ENCODE measurements around the gene ZSCAN23.
"Not testable (repeated sequence)": the region's sequence is repeated elsewhere in the genome, so short reads cannot be mapped to it uniquely, and the experiment has no call there.

Gene ZSCAN23

GRCh38 chr6:28478518-28478917 lies 35.2 kb upstream of the ZSCAN23 start:
- Histone ChIP-seq H3K4me3 (ENCODE audit: low read depth, low read length) (0 out of 2 replicates have a peak overlapping the region, but pooled peaks have one; percentile 16), H3K79me2 (ENCODE audit: control insufficient read depth, insufficient read depth, low read length, unreplicated experiment) (no peaks in the 10 kb centered on the region), H3K36me3 (ENCODE audit: insufficient read depth, low read length) (no peaks in the 10 kb centered on the region), H3K4me1 (ENCODE audit: control insufficient read depth, insufficient read depth, low read length, unreplicated experiment) (no peaks in the 10 kb centered on the region), H3K27me3 (ENCODE audit: insufficient read depth, low read length) (peaks cover 74% of the 10 kb centered on the region), H3K27ac (ENCODE audit: low read depth, low read length) (no peak overlapping the region), H2AFZ (ENCODE audit: low read length, unreplicated experiment) (no peak overlapping the region)

DNA sequence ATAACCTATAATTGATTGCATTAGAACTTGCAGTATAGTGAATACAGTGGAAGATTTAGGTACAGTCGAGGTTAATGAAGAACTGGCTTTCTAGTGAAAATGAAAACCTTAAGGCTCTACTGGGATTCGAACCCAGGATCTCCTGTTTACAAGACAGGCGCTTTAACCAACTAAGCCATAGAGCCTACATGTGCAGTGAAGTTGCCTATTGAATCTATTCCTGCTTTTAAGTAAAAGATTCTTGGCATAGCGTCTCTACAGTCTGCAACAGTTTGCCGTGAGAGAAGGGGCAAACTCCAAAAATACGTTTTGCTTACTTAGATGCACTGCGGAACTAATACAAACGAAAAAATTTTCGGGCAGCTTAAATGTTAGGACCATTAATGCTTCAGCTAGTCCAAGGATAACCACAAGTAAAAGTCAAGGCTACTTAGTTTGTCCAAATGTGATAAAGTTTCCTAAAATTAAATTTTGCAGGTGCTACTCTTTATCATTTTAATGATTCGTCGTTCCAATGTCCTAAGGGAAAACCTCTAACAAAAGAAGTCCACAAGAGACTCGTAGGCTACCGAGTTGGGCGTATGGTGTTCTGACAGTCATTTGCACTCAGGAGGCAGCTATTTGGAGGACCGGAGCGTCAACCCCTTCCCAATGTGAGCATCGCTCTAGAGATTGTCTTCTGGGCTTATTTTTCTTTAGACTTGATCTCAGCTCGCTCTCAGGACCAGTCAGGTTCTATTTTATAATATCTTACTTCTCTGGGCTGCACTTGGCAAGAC lies 31.3 kb upstream of the ZSCAN23 start:
- Histone ChIP-seq H3K4me3 (ENCODE audit: low read depth, low read length) (peak overlapping the region; percentile 82), H3K27me3 (ENCODE audit: insufficient read depth, low read length) (peaks cover 56% of the 10 kb centered on the region), H2AFZ (ENCODE audit: low read length, unreplicated experiment) (peak overlapping the region; percentile 79)

DNA sequence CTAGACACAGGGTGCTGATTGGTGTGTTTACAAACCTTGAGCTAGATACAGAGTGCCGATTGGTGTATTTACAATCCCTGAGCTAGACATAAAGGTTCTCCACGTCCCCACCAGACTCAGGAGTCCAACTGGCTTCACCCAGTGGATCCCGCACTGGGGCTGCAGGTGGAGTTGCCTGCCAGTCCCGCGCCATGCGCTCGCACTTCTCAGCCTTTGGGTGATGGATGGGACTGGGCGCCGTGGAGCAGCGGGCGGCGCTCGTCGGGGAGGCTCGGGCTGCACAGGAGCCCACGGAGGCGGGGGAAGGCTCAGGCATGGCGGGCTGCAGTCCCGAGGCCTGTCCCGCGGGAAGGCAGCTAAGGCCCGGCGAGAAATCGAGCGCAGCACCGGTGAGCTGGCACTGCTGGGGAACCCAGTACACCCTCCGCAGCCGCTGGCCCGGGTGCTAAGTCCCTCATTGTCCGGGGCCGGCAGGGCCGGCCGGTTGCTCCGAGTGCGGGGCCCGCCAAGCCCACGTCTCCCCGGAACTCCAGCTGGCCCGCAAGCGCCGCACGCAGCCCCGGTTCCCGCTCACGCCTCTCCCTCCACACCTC lies 26.0 kb upstream of the ZSCAN23 start:
- not testable (repeated sequence) for H3K4me1 ChIP-seq (ENCODE audit: control insufficient read depth, insufficient read depth, low read length, unreplicated experiment); H2AFZ ChIP-seq (ENCODE audit: low read length, unreplicated experiment); H3K36me3 ChIP-seq (ENCODE audit: insufficient read depth, low read length); H3K4me3 ChIP-seq (ENCODE audit: low read depth, low read length); H3K27ac ChIP-seq (ENCODE audit: low read depth, low read length); H3K79me2 ChIP-seq (ENCODE audit: control insufficient read depth, insufficient read depth, low read length, unreplicated experiment)
- peaks cover 55% of the 10 kb centered on the region for H3K27me3 ChIP-seq (ENCODE audit: insufficient read depth, low read length)

More for the DNA sequence above, 31.3 kb upstream of the ZSCAN23 start:
- Histone ChIP-seq H3K27ac (ENCODE audit: low read depth, low read length) (no peak overlapping the region), H3K4me1 (ENCODE audit: control insufficient read depth, insufficient read depth, low read length, unreplicated experiment) (no peaks in the 10 kb centered on the region), H3K79me2 (ENCODE audit: control insufficient read depth, insufficient read depth, low read length, unreplicated experiment) (no peaks in the 10 kb centered on the region), H3K36me3 (ENCODE audit: insufficient read depth, low read length) (no peaks in the 10 kb centered on the region)

DNA sequence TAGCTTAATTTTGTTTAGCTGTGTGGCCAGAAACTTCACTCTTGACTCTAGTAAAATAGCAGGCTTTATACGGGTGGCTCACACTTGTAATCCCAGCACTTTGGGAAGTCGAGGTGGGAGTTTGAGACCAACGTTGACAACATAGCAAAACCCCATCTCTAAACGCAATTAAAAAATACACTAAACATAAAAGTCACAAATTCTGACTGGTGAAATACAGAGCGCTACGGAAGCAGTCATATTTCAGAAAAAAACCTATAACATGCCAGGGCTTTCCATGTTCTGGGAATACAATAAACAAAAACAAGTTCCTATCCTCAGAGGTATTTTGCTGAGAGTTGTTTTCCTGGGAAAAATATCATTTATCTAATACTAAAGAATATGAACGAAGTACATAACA lies 24.8 kb upstream of the ZSCAN23 start:
- Histone ChIP-seq H3K27ac (ENCODE audit: low read depth, low read length) (no peak overlapping the region), H2AFZ (ENCODE audit: low read length, unreplicated experiment) (no peak overlapping the region), H3K4me1 (ENCODE audit: control insufficient read depth, insufficient read depth, low read length, unreplicated experiment) (no peaks in the 10 kb centered on the region), H3K36me3 (ENCODE audit: insufficient read depth, low read length) (no peaks in the 10 kb centered on the region), H3K27me3 (ENCODE audit: insufficient read depth, low read length) (peaks cover 63% of the 10 kb centered on the region), H3K4me3 (ENCODE audit: low read depth, low read length) (no peak overlapping the region), H3K79me2 (ENCODE audit: control insufficient read depth, insufficient read depth, low read length, unreplicated experiment) (no peaks in the 10 kb centered on the region)

GRCh38 chr6:28462401-28462800 lies 19.1 kb upstream of the ZSCAN23 start:
- Histone ChIP-seq H2AFZ (ENCODE audit: low read length, unreplicated experiment) (no peak overlapping the region), H3K4me1 (ENCODE audit: control insufficient read depth, insufficient read depth, low read length, unreplicated experiment) (no peaks in the 10 kb centered on the region), H3K4me3 (ENCODE audit: low read depth, low read length) (no peak overlapping the region), H3K27ac (ENCODE audit: low read depth, low read length) (no peak overlapping the region), H3K36me3 (ENCODE audit: insufficient read depth, low read length) (no peaks in the 10 kb centered on the region), H3K27me3 (ENCODE audit: insufficient read depth, low read length) (peaks cover 88% of the 10 kb centered on the region), H3K79me2 (ENCODE audit: control insufficient read depth, insufficient read depth, low read length, unreplicated experiment) (no peaks in the 10 kb centered on the region)

GRCh38 chr6:28458568-28458967 lies 15.3 kb upstream of the ZSCAN23 start:
- H3K4me1 ChIP-seq (ENCODE audit: control insufficient read depth, insufficient read depth, low read length, unreplicated experiment): no peaks in the 10 kb centered on the region

DNA sequence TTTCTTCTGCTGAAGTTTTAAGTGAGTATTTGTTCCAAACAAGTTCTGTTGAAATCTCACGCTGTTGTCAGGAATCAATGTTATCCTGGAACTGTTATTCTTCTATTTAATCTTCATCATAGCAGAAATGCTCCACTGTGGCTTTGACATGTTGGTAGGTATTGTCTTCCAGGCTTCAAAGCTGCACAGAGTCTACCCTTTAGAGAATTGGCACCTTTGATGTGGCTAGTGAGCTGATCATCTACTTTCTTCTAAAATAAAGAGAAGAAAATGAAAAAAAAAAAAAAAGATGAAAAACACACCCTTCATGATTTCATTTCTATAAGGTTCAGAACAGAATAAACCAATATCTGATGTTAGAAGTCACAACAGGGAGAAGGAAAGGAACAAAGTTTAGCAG lies 5.8 kb upstream of the ZSCAN23 start:
- no peaks in the 10 kb centered on the region for H3K79me2 ChIP-seq (ENCODE audit: control insufficient read depth, insufficient read depth, low read length, unreplicated experiment)
- H3K27me3 ChIP-seq (ENCODE audit: insufficient read depth, low read length): peaks cover 27% of the 10 kb centered on the region
- no peak overlapping the region for H3K27ac ChIP-seq (ENCODE audit: low read depth, low read length)
- no peak overlapping the region for H2AFZ ChIP-seq (ENCODE audit: low read length, unreplicated experiment)
- H3K36me3 ChIP-seq (ENCODE audit: insufficient read depth, low read length): no peaks in the 10 kb centered on the region
- peaks cover 4% of the 10 kb centered on the region for H3K4me1 ChIP-seq (ENCODE audit: control insufficient read depth, insufficient read depth, low read length, unreplicated experiment)
- H3K4me3 ChIP-seq (ENCODE audit: low read depth, low read length): no peak overlapping the region

More at GRCh38 chr6:28458568-28458967, 15.3 kb upstream of the ZSCAN23 start:
- Histone ChIP-seq H3K4me3 (ENCODE audit: low read depth, low read length) (no peak overlapping the region), H2AFZ (ENCODE audit: low read length, unreplicated experiment) (no peak overlapping the region), H3K79me2 (ENCODE audit: control insufficient read depth, insufficient read depth, low read length, unreplicated experiment) (no peaks in the 10 kb centered on the region), H3K36me3 (ENCODE audit: insufficient read depth, low read length) (no peaks in the 10 kb centered on the region), H3K27ac (ENCODE audit: low read depth, low read length) (no peak overlapping the region), H3K27me3 (ENCODE audit: insufficient read depth, low read length) (peaks cover 94% of the 10 kb centered on the region)

DNA sequence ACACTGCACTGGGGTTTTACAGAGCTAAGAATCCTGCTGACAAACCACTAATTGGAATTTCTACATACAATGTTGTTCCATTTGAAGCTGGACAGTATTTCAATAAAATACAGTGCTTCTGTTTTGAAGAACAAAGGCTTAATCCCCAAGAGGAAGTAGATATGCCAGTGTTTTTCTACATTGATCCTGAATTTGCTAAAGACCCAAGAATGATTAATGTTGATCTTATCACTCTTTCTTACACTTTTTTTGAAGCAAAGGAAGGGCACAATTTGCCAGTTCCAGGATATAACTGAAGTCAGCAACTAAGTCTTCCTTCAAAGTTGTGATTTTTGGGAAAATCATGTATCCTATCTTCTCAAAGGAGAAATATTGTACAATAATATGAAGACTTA lies 4.2 kb upstream of the ZSCAN23 start:
- Histone ChIP-seq H3K4me3 (ENCODE audit: low read depth, low read length) (peak overlapping the region; percentile 76), H2AFZ (ENCODE audit: low read length, unreplicated experiment) (peak overlapping the region; percentile 70), H3K27me3 (ENCODE audit: insufficient read depth, low read length) (peaks cover 12% of the 10 kb centered on the region)
- H3K36me3 ChIP-seq (ENCODE audit: insufficient read depth, low read length); H3K79me2 ChIP-seq (ENCODE audit: control insufficient read depth, insufficient read depth, low read length, unreplicated experiment); H3K27ac ChIP-seq (ENCODE audit: low read depth, low read length); H3K4me1 ChIP-seq (ENCODE audit: control insufficient read depth, insufficient read depth, low read length, unreplicated experiment): not testable (repeated sequence)

- H2AFZ ChIP-seq (ENCODE audit: low read length, unreplicated experiment): peak overlapping the region; percentile 70
- no peak overlapping the region for H3K27ac ChIP-seq (ENCODE audit: low read depth, low read length)
- peaks cover 8% of the 10 kb centered on the region for H3K27me3 ChIP-seq (ENCODE audit: insufficient read depth, low read length)
- H3K4me3 ChIP-seq (ENCODE audit: low read depth, low read length): peak overlapping the region; percentile 76
- no peaks in the 10 kb centered on the region for H3K79me2 ChIP-seq (ENCODE audit: control insufficient read depth, insufficient read depth, low read length, unreplicated experiment)
- H3K4me1 ChIP-seq (ENCODE audit: control insufficient read depth, insufficient read depth, low read length, unreplicated experiment): peaks cover 10% of the 10 kb centered on the region
- H3K36me3 ChIP-seq (ENCODE audit: insufficient read depth, low read length): no peaks in the 10 kb centered on the region
Observed at GRCh38 chr6:28446818-28447511, 3.7 kb upstream of the ZSCAN23 start.

DNA sequence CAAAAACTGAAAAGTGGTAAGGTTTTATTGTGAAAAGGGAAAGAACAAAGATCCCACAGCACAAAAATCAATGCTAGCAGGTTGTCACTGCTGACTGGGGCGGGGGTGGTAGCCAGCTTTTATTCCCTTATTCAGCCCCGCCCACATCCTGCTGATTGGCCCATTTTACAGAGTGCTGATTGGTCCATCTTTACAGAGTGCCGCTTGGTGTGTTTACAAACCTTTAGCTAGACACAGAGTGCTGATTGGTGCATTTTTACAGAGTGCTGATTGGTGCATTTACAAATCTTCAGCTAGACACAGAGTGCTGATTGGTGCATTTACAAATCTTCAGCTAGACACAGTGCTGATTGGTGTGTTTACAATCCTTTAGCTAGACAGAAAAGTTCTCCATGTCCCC lies 1.5 kb upstream of the ZSCAN23 start:
- not testable (repeated sequence) for H3K79me2 ChIP-seq (ENCODE audit: control insufficient read depth, insufficient read depth, low read length, unreplicated experiment); H2AFZ ChIP-seq (ENCODE audit: low read length, unreplicated experiment); H3K27ac ChIP-seq (ENCODE audit: low read depth, low read length); H3K4me3 ChIP-seq (ENCODE audit: low read depth, low read length); H3K27me3 ChIP-seq (ENCODE audit: insufficient read depth, low read length); H3K36me3 ChIP-seq (ENCODE audit: insufficient read depth, low read length)
- H3K4me1 ChIP-seq (ENCODE audit: control insufficient read depth, insufficient read depth, low read length, unreplicated experiment): peaks cover 10% of the 10 kb centered on the region

Data from ACC112 (cell line).